ENCODE measurements around the gene ANTXR1. TPM values are rescaled to one million over a fixed set of nuclear protein-coding genes. Genes with fewer than 3 reads are reported as not detected.

ANTXR1 gene
- polyA plus RNA-seq (2013), result 0.01 TPM

- DNase-seq, result peak in 2 of 3 donors; percentile 16 to 57
- no peak within 1 kb of the TSS for H3K27ac ChIP-seq (ENCODE audit: insufficient read depth in 1 of 2, low read depth in 1 of 2, low read length in 2 of 2, poor library complexity in 1 of 2, severe bottlenecking in 2 of 2)
- no peaks in the 10 kb centered on the region for H3K36me3 ChIP-seq (ENCODE audit: control insufficient read depth in 4 of 4, insufficient read depth in 4 of 4, low read length in 3 of 4)
- WGBS (ENCODE audit: insufficient coverage), result under 1% methylated on average over 58 of the region's 63 CpGs
- CTCF ChIA-PET, result interaction anchor here (1.5 to 1.7 kb wide), 2 partner anchors 16 to 293 kb away, joined by 4 to 6 read pairs; no protein-coding TSS in a partner anchor
- no peaks in the 10 kb centered on the region for H3K9me3 ChIP-seq (ENCODE audit: control extremely low read depth in 1 of 5, control insufficient read depth in 4 of 5, insufficient read depth in 2 of 5, low read depth in 1 of 5, low read length in 4 of 5)
- peaks cover 4 to 20% (median 13%) of the 10 kb centered on the region in 4 experiments for H3K4me1 ChIP-seq (ENCODE audit: control extremely low read depth in 1 of 4, control insufficient read depth in 4 of 4, insufficient read depth in 4 of 4, low read length in 3 of 4)
- H3K4me3 ChIP-seq (ENCODE audit: control insufficient read depth in 1 of 7, extremely low read depth in 1 of 7, insufficient read depth in 4 of 7, low read depth in 2 of 7, low read length in 6 of 7), result peak within 1 kb of the TSS in 6 of 7 experiments; percentile 50 to 79 (median 65)
- POLR2A ChIA-PET, result no interaction called here
- peaks cover 21 to 82% (median 34%) of the 10 kb centered on the region in 5 experiments for H3K27me3 ChIP-seq (replicated peaks in 2 of 5; ENCODE audit: control insufficient read depth in 4 of 5, insufficient read depth in 5 of 5, low read length in 4 of 5)
These were observed at the start of gene ANTXR1 for GRCh38 chr2:69013142-69013839. Gene ANTXR1, plus strand, starts transcription at chr2:69013179. Its CDS starts 321 bp downstream, at chr2:69013500.

- Histone ChIP-seq H3K27me3 (replicated peaks in 2 of 5; ENCODE audit: control insufficient read depth in 4 of 5, insufficient read depth in 5 of 5, low read length in 4 of 5) (no peaks in the 10 kb centered on the region), H3K4me1 (ENCODE audit: control extremely low read depth in 1 of 4, control insufficient read depth in 4 of 4, insufficient read depth in 4 of 4, low read length in 3 of 4) (peaks cover 0 to 3% (median 0%) of the 10 kb centered on the region in 4 experiments), H3K36me3 (ENCODE audit: control insufficient read depth in 4 of 4, insufficient read depth in 4 of 4, low read length in 3 of 4) (no peaks in the 10 kb centered on the region), H3K9me3 (ENCODE audit: control extremely low read depth in 1 of 5, control insufficient read depth in 4 of 5, insufficient read depth in 2 of 5, low read depth in 1 of 5, low read length in 4 of 5) (no peaks in the 10 kb centered on the region), H3K27ac (ENCODE audit: insufficient read depth in 1 of 2, low read depth in 1 of 2, low read length in 2 of 2, poor library complexity in 1 of 2, severe bottlenecking in 2 of 2) (no peak overlapping the region), H3K4me3 (ENCODE audit: control insufficient read depth in 1 of 7, extremely low read depth in 1 of 7, insufficient read depth in 4 of 7, low read depth in 2 of 7, low read length in 6 of 7) (no peak overlapping the region)
- DNase-seq, result no peak
- POLR2A ChIA-PET, result no interaction called here
- CTCF ChIA-PET, result interaction anchor here (1.3 kb wide), 1 partner anchor 11 kb away, joined by 4 read pairs; the partner anchor contains the start of gene GKN1
These were observed 48.7 kb upstream of the ANTXR1 start for GRCh38 chr2:68964282-68964681.

- H3K9me3 ChIP-seq (ENCODE audit: control extremely low read depth in 1 of 5, control insufficient read depth in 4 of 5, insufficient read depth in 2 of 5, low read depth in 1 of 5, low read length in 4 of 5), result no peaks in the 10 kb centered on the region
- H3K36me3 ChIP-seq (ENCODE audit: control insufficient read depth in 4 of 4, insufficient read depth in 4 of 4, low read length in 3 of 4), result no peaks in the 10 kb centered on the region
- no peak overlapping the region for H3K27ac ChIP-seq (ENCODE audit: insufficient read depth in 1 of 2, low read depth in 1 of 2, low read length in 2 of 2, poor library complexity in 1 of 2, severe bottlenecking in 2 of 2)
- WGBS (ENCODE audit: insufficient coverage), result no CpG with 5 or more reads among the region's 1 CpG
- no peak overlapping the region for H3K4me3 ChIP-seq (ENCODE audit: control insufficient read depth in 1 of 7, extremely low read depth in 1 of 7, insufficient read depth in 4 of 7, low read depth in 2 of 7, low read length in 6 of 7)
- peaks cover 0 to 3% (median 0%) of the 10 kb centered on the region in 4 experiments for H3K4me1 ChIP-seq (ENCODE audit: control extremely low read depth in 1 of 4, control insufficient read depth in 4 of 4, insufficient read depth in 4 of 4, low read length in 3 of 4)
- no peaks in the 10 kb centered on the region for H3K27me3 ChIP-seq (replicated peaks in 2 of 5; ENCODE audit: control insufficient read depth in 4 of 5, insufficient read depth in 5 of 5, low read length in 4 of 5)
- peak in 2 of 3 donors; percentile 8 to 9 for DNase-seq
- ChIA-PET CTCF (no interaction called here), POLR2A (no interaction called here)
These were observed 44.8 kb upstream of the ANTXR1 start for GRCh38 chr2:68968221-68968620.

GRCh38 chr2:68969736-68970490 lies 43.1 kb upstream of the ANTXR1 start:
- ChIA-PET POLR2A (no interaction called here), CTCF (no interaction called here)
- H3K27ac ChIP-seq (ENCODE audit: insufficient read depth in 1 of 2, low read depth in 1 of 2, low read length in 2 of 2, poor library complexity in 1 of 2, severe bottlenecking in 2 of 2), result no peak overlapping the region
- peaks cover 0 to 3% (median 0%) of the 10 kb centered on the region in 4 experiments for H3K4me1 ChIP-seq (ENCODE audit: control extremely low read depth in 1 of 4, control insufficient read depth in 4 of 4, insufficient read depth in 4 of 4, low read length in 3 of 4)
- H3K27me3 ChIP-seq (replicated peaks in 2 of 5; ENCODE audit: control insufficient read depth in 4 of 5, insufficient read depth in 5 of 5, low read length in 4 of 5), result peaks cover 0 to 1% (median 0%) of the 10 kb centered on the region in 5 experiments
- WGBS (ENCODE audit: insufficient coverage), result 93% methylated on average over 5 of the region's 8 CpGs
- no peak for DNase-seq
- H3K4me3 ChIP-seq (ENCODE audit: control insufficient read depth in 1 of 7, extremely low read depth in 1 of 7, insufficient read depth in 4 of 7, low read depth in 2 of 7, low read length in 6 of 7), result no peak overlapping the region
- H3K36me3 ChIP-seq (ENCODE audit: control insufficient read depth in 4 of 4, insufficient read depth in 4 of 4, low read length in 3 of 4), result no peaks in the 10 kb centered on the region
- H3K9me3 ChIP-seq (ENCODE audit: control extremely low read depth in 1 of 5, control insufficient read depth in 4 of 5, insufficient read depth in 2 of 5, low read depth in 1 of 5, low read length in 4 of 5), result no peaks in the 10 kb centered on the region

GRCh38 chr2:68970566-68971265 lies 42.3 kb upstream of the ANTXR1 start:
- H3K27me3 ChIP-seq (replicated peaks in 2 of 5; ENCODE audit: control insufficient read depth in 4 of 5, insufficient read depth in 5 of 5, low read length in 4 of 5), result peaks cover 0 to 1% (median 0%) of the 10 kb centered on the region in 5 experiments
- H3K4me3 ChIP-seq (ENCODE audit: control insufficient read depth in 1 of 7, extremely low read depth in 1 of 7, insufficient read depth in 4 of 7, low read depth in 2 of 7, low read length in 6 of 7), result no peak overlapping the region
- WGBS (ENCODE audit: insufficient coverage), result 94% methylated on average over 5 of the region's 8 CpGs
- no peaks in the 10 kb centered on the region for H3K9me3 ChIP-seq (ENCODE audit: control extremely low read depth in 1 of 5, control insufficient read depth in 4 of 5, insufficient read depth in 2 of 5, low read depth in 1 of 5, low read length in 4 of 5)
- POLR2A ChIA-PET, result no interaction called here
- peaks cover 0 to 3% (median 0%) of the 10 kb centered on the region in 4 experiments for H3K4me1 ChIP-seq (ENCODE audit: control extremely low read depth in 1 of 4, control insufficient read depth in 4 of 4, insufficient read depth in 4 of 4, low read length in 3 of 4)
- CTCF ChIA-PET, result no interaction called here
- H3K36me3 ChIP-seq (ENCODE audit: control insufficient read depth in 4 of 4, insufficient read depth in 4 of 4, low read length in 3 of 4), result no peaks in the 10 kb centered on the region
- no peak for DNase-seq
- H3K27ac ChIP-seq (ENCODE audit: insufficient read depth in 1 of 2, low read depth in 1 of 2, low read length in 2 of 2, poor library complexity in 1 of 2, severe bottlenecking in 2 of 2), result no peak overlapping the region

GRCh38 chr2:68971591-68972231 lies 41.3 kb upstream of the ANTXR1 start:
- DNase-seq, result no peak
- no peaks in the 10 kb centered on the region for H3K36me3 ChIP-seq (ENCODE audit: control insufficient read depth in 4 of 4, insufficient read depth in 4 of 4, low read length in 3 of 4)
- POLR2A ChIA-PET, result no interaction called here
- peaks cover 0 to 3% (median 0%) of the 10 kb centered on the region in 4 experiments for H3K4me1 ChIP-seq (ENCODE audit: control extremely low read depth in 1 of 4, control insufficient read depth in 4 of 4, insufficient read depth in 4 of 4, low read length in 3 of 4)
- H3K27ac ChIP-seq (ENCODE audit: insufficient read depth in 1 of 2, low read depth in 1 of 2, low read length in 2 of 2, poor library complexity in 1 of 2, severe bottlenecking in 2 of 2), result no peak overlapping the region
- peaks cover 0 to 1% (median 0%) of the 10 kb centered on the region in 5 experiments for H3K27me3 ChIP-seq (replicated peaks in 2 of 5; ENCODE audit: control insufficient read depth in 4 of 5, insufficient read depth in 5 of 5, low read length in 4 of 5)
- no peak overlapping the region for H3K4me3 ChIP-seq (ENCODE audit: control insufficient read depth in 1 of 7, extremely low read depth in 1 of 7, insufficient read depth in 4 of 7, low read depth in 2 of 7, low read length in 6 of 7)
- H3K9me3 ChIP-seq (ENCODE audit: control extremely low read depth in 1 of 5, control insufficient read depth in 4 of 5, insufficient read depth in 2 of 5, low read depth in 1 of 5, low read length in 4 of 5), result no peaks in the 10 kb centered on the region
- WGBS (ENCODE audit: insufficient coverage), result 71% methylated on average over 3 of the region's 5 CpGs
- CTCF ChIA-PET, result no interaction called here

Measured in common myeloid progenitor, CD34-positive (primary cell).